ENCODE results near the gene HHIPL1.
A peak's percentile ranks its signal among the peaks of the same experiment; 100 is the strongest.

HHIPL1 gene

DNA sequence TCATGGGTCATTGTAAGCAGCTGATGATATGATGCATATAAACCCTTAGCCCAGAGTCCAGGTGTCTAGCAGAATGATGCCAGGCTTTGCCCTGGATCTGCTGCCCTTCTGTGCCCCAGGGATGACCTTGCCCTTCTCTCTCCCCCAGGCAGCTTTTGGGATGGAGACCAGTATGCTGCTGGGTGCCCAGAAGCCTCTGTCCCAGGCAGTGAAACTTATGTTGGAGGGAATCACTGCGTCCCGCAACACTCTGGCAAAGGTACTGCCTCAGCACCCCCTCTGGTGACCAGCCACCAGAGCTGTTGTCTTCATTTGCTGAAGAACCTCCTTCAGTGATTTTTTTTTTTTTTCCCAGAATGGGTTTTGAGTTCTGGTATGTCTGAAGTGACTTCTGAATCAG, 62.5 kb downstream of the HHIPL1 start:
- no peak for FAIRE-seq
- DNase-seq (ENCODE audit: insufficient read length, low spot score), result no peak

- FAIRE-seq (no peak), DNase-seq (ENCODE audit: insufficient read length, low spot score) (no peak)
Observed at GRCh38 chr14:99707921-99708320, 63.0 kb downstream of the HHIPL1 start.

DNA sequence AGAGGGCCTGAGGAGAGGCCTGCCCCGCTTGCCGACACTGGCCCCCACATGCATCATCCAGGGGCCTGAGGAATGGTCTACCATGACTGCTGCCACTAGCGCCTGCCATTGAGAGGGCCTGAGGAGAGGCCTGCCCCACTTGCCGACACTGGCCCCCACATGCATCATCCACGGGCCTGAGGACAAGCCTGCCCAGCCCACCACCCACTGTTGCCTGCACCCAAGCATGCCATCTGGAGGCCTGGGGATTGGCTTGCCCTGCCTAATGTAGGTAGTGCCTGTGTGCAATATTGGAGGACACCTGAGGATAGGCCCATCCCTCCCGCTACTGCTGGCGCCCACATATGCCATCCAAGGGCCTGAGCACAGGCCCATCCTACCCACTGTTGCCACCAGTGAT, 63.5 kb downstream of the HHIPL1 start:
- FAIRE-seq (no peak), DNase-seq (ENCODE audit: insufficient read length, low spot score) (no peak)

DNA sequence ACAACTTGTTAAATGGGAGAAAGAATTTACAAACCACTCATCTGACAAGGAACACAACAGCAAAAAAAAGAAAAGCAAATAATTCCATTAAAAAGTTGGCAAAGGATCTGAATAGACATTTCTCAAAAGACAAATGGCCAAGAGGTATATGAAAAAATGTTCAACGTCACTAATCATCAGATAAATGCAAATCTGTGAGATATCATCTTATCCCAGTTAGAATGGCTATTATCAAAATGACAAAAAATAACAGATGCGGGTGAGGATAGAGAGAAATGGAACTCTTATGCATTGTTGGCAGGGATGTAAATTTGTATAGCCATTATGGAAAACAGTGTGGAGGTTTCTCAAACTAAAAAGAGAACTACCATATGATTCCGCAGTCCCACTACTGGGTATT, 69.0 kb downstream of the HHIPL1 start:
- DNase-seq (ENCODE audit: insufficient read length, low spot score), result no peak
- FAIRE-seq, result no peak

DNA sequence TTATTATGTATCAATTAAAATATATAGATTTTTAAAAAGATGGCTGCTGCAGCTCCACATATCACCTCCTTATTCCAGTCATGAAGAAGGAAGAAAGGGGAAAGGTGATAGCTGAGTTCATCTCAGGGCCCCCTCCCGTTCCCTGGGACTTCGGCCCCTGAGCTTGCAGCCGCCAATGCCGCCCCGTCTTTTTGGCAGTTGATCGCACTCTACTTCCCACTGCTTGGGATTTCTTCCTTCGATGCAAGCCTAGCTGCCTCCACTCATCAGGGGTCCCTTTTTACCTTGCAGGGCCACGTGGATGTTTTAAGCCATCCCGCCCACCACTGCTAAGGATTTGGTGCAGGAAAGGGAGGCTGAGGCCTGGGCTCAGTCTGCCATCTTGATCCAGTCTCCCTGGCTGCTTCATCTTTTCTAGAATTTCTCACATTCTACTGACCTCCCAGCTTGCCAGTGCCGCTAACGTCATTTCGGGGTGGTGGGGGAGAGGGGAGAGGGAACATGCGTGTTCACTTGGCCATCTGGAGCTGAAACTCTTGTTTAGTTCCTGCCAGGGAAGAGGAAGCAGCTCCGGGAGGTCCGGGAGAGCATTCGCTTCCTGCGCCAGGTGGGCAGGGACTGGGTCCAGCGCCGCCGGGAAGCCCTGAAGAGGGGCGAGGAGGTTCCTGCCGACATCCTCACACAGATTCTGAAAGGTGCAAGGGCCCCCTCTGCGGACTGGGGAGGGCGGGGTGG, 70.5 kb downstream of the HHIPL1 start:
- FAIRE-seq, result no peak
- DNase-seq (ENCODE audit: insufficient read length, low spot score), result no peak

- FAIRE-seq (no peak), DNase-seq (ENCODE audit: insufficient read length, low spot score) (no peak)
Observed at GRCh38 chr14:99716091-99716849, 71.3 kb downstream of the HHIPL1 start.

DNA sequence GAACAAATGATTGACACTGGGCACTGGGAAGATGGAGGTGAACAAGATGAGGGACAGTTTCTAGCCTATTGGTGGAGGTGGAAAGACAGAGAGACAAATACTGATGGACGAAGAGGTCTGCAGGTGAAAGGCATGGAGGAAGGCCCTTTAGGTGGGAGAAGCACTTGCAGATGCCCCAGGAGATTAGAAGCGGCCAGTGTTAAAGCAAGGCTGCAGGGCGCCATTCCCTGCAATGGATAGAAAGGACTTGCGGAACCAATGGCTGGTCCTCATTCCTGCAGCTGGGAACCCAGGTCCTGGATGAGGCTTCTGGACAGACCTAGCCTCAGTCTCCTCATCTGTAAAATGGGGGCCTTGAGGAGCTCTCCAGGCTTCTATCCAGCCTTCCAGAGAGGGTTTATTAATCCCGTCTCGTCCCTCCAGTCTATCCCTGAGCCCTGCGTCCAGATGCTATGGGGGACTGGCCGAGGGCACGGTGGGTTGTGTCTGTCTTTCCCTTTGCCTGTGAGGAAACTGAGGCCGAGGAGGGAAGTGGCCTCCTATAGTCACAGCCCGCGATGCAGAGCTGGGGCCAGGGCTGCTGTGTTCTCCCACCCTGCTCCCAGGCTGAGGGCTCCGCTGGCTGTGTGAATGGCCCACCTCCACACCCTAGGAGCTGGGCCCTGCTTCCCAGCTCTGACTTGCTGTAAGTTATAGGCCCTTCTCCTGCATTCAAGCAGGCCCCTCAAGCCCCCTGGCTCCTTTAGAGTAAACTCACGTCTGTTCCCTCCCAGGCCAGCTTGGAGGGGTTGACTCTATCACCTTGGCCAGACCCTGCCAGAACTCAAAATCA, 72.1 kb downstream of the HHIPL1 start:
- FAIRE-seq, result no peak
- DNase-seq (ENCODE audit: insufficient read length, low spot score), result no peak

DNA sequence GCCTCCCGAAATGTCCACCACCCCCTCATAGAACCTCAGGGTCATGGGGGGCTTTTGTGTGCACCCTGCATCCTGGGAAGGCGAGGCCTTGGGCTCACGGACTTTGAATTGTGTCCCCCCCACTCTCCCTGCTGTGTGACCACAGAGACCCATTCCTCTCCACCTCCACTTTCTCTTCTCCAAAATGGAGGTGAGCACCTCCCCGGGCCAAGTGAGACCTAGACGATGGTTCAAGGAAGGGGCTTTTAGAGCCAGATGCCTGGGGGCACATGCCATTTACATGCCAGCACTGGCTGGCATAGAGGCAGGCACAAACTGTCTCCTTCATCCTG, 72.7 kb downstream of the HHIPL1 start:
- DNase-seq (ENCODE audit: insufficient read length, low spot score) (no peak), FAIRE-seq (no peak)

- FAIRE-seq (no peak), DNase-seq (ENCODE audit: insufficient read length, low spot score) (no peak)
Observed at GRCh38 chr14:99718031-99718810, 73.3 kb downstream of the HHIPL1 start.

GRCh38 chr14:99718811-99719192, 73.9 kb downstream of the HHIPL1 start:
- DNase-seq (ENCODE audit: insufficient read length, low spot score) (no peak), FAIRE-seq (no peak)

DNA sequence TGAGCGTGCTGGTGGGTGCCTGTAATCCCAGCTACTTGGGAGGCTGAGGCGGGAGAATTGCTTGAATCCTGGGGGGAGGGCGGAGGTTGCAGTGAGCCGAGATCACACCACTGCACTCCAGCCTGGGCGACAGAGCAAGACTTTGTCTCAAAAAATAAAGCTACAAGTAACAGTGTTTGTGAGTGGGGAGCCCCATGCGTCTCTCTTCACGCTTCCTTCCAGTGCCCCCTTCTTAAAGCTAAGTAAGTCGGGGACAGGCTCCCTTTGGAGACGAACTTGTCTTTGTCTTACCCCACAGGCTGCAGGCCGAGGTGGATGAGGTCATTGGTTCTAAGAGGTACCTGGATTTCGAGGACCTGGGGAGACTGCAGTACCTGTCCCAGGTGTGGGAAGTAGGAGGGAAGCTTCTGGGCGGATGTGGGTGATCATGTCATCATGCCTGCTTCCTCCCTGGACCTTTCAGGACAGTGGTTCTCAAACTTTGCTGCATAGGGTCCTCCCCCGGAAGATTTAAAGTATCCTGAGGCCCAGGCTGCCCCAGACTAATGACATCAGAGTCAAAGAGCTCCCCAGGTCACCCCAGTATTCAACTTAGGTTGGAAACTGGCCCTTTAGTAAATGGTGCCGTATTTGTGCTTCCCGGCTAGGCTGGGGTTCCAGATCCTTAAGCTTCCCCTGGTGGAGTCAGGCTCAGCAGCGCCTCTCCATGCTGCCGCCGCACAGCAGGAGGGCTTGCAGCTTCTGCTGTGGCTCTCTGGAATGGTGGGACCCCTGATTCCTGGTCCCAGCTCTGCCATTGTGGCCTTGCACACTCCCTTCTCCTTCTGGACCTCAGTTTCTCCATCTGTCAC, 76.2 kb downstream of the HHIPL1 start:
- DNase-seq (ENCODE audit: insufficient read length, low spot score) (no peak), FAIRE-seq (no peak)

DNA sequence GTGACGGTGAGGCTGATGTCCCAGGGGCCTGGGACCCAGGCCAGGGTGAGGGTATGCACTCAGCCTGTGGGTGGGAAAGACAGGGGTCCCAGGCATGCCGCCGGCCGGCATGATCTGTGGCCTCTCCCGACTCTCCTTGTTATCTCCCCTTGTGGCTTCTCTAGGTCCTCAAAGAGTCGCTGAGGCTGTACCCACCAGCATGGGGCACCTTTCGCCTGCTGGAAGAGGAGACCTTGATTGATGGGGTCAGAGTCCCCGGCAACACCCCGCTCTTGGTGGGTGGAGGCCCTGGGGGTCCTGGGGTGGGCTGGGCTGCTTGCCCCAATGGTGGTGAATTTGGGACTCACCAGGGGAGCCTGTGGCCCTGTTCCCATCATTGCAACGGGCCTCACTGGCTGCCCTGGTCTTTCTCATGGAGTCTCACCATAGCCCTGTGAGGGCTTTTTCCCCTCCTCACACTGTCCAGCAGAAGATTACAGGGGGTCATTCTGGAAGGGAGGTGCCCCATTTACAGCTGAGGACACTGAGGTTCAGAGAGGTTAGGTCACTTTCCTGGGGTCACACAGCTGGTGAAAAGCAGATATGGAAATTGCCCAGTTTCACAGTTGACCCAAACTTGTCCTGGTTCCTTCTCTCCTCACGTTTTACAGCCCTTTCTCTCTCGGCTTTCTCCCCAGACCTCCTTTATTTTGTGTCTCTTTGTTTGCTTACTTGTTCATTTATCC, 77.0 kb downstream of the HHIPL1 start:
- DNase-seq (ENCODE audit: insufficient read length, low spot score), result no peak
- FAIRE-seq, result no peak

GRCh38 chr14:99722741-99723140, 77.8 kb downstream of the HHIPL1 start:
- FAIRE-seq (no peak), DNase-seq (ENCODE audit: insufficient read length, low spot score) (no peak)

DNA sequence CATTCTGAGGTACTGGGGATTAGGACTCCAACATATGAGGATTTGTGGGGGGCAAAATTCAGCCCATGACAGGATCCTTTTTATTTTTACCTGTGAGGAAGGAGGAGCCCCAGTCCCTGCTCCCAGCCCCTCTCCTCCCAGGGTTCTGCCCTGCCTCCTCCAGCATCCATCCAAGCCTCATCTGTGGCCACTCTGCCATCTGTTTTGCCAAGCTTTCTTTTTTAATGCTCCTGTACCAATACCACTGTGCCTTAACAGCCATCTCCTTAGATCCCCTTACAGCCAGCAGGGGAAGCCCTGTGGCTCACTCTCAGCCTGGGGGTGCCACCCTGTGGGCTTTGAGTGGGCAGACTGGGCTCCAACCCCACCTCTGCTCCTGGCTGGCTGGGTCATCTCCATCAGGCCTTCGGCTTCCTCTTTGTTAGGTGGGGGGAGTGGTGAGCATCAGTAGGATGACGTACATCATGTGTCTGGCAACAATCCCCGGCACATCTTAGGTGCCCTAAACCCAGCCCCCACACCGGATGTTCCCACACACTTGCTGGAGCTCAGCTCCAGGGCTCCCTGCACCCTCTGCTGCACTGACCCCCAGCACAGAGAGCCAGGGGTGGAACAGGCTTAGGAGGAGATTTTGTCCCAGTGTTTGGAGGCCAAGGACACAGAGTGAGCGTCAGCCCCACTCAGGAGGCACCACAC, 79.4 kb downstream of the HHIPL1 start:
- no peak for FAIRE-seq

GRCh38 chr14:99724939-99725773, 80.2 kb downstream of the HHIPL1 start:
- FAIRE-seq (no peak), DNase-seq (ENCODE audit: insufficient read length, low spot score) (no peak)

More for the DNA sequence above, 79.4 kb downstream of the HHIPL1 start:
- peak; percentile 31 for DNase-seq (ENCODE audit: insufficient read length, low spot score)

DNA sequence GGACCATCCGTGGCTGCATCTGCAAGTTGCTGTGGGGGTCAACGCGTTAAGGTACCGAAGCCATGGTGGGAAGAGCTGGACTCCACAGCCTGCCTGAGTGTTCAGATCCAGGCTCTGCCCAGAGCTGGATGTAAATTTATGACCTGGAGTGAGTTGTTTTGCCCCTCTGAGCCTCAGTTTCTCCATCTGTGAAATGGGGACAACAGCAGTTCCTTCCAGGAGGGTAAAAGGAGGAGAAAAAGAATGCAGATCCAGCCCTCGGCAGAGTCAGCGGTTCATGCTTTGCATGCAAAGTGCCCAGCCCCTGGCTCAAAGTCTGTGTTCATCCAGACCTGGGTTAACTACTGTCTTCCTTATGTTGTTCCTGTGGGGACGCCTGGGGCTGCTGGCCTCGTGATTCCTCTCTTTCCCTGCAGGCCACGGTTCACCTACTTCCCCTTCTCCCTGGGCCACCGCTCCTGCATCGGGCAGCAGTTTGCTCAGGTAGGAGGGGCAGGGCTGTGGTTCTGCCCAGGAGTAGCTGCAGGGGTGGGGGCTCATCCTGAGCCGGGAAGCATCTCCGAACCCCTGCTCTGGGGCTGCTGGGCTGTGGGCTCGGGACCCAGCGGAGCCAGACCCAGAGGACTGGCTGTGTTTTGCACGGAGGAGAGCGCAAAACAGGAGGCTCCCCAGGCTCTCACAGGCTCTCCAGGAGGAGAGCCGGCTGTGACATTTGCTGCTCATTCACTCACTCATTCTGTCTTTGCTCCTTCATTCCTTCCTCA, 81.0 kb downstream of the HHIPL1 start:
- FAIRE-seq (no peak), DNase-seq (ENCODE audit: insufficient read length, low spot score) (no peak)

GRCh38 chr14:99726538-99727095, 81.7 kb downstream of the HHIPL1 start:
- DNase-seq (ENCODE audit: insufficient read length, low spot score) (no peak), FAIRE-seq (no peak)

All from HTR-8/SVneo (cell line).